K562 (cell line): Measurements from ENCODE around the gene C1QTNF9B. TPM values are rescaled to one million over a fixed set of nuclear protein-coding genes. Genes with fewer than 3 reads are reported as not detected.

ENCODE experiments used
- C11orf30 ChIP-seq: fragments of 450-650 bp; IDR thresholded peaks from 2 replicates; pipeline ENCODE4 v1.6.1; 2016; ENCODE audit warnings: low read depth, mild to moderate bottlenecking
- FOXK2 ChIP-seq, 2 experiments: fragments of 450-650 bp; IDR thresholded peaks in 1 of 2; conservative IDR thresholded peaks in 1 of 2; 2 replicates each; pipeline ENCODE4 v1.6.1; 2016; ENCODE audit warnings: low read depth in 2 of 2, mild to moderate bottlenecking in 1 of 2
- MBD2 ChIP-seq: sonication (generic); IDR thresholded peaks from 2 replicates; pipeline ENCODE4 v1.6.1; 2016; ENCODE audit warnings: low read depth, borderline replicate concordance
- NELFE ChIP-seq: IDR thresholded peaks from 2 replicates; pipeline ENCODE4 v1.6.1; 2011; ENCODE audit warnings: mild to moderate bottlenecking; ENCODE audit not compliant: insufficient read depth, insufficient read length
- POLR2AphosphoS2 ChIP-seq: IDR thresholded peaks from 2 replicates; pipeline ENCODE4 v1.6.1; 2012; ENCODE audit warnings: low read length, improper control_type of control experiment
- ZNF224 ChIP-seq: sonication (generic); formaldehyde crosslinking; IDR thresholded peaks from 2 replicates; pipeline ENCODE4 v1.8.0; 2022; ENCODE audit warnings: mild to moderate bottlenecking, missing genetic modification reagents
- polyA plus RNA-seq, 8 experiments: library from polyadenylated mRNA; depleted of rRNA in 4 of 8; stranded (reverse) in 5 of 8; unstranded in 3 of 8; fragments of >200 nt; fragmentation: Nextera tagmentation in 2 of 8; fragmentation: Illumina TruSeq in 1 of 8; extraction: Ambion mirVana in 2 of 8; extraction: Trizol in 1 of 8; gene quantifications; 2 replicates each; pipeline versions ENCODE4 v1.2.1 to v1.2.3, GENCODE V29; 2011 to 2014; ENCODE audit warnings: inconsistent platforms in 1 of 8, missing spikeins in 1 of 8
- total RNA-seq, 7 experiments: library from RNA; depleted of rRNA in 6 of 7; stranded (reverse); fragments of >200 nt in 6 of 7; fragmentation: Illumina TruSeq in 2 of 7; extraction: Trizol in 2 of 7; gene quantifications; 2 replicates each; pipeline versions ENCODE4 v1.2.1 to v1.2.3, GENCODE V29; 2011 to 2021; ENCODE audit warnings: low replicate concordance in 1 of 7
- TF ChIP-seq, protein P1 (sequence below): fragments of 450-650 bp; conservative IDR thresholded peaks from 2 replicates; pipeline ENCODE4 v1.6.1; 2016; ENCODE audit warnings: missing genetic modification characterization, low read depth, mild to moderate bottlenecking, control low read depth, missing compliant biosample characterization
- TF ChIP-seq, protein P2 (sequence below), 2 experiments: fragments of 450-650 bp; IDR thresholded peaks; 2 replicates each; pipeline ENCODE4 v1.6.1; 2016
- TF ChIP-seq, protein P3 (sequence below): sonication (generic); formaldehyde crosslinking; IDR thresholded peaks from 2 replicates; pipeline ENCODE4 v1.8.0; 2023; ENCODE audit warnings: mild to moderate bottlenecking, missing genetic modification reagents

The C1QTNF9B gene
- total and polyA plus RNA-seq, 9 of the 15 experiments (the other 6 are each of a cell fraction or from before 2014, with no cell fraction given) = 0.14 to 0.94 (median 0.35) TPM; not detected in 3

DNA sequence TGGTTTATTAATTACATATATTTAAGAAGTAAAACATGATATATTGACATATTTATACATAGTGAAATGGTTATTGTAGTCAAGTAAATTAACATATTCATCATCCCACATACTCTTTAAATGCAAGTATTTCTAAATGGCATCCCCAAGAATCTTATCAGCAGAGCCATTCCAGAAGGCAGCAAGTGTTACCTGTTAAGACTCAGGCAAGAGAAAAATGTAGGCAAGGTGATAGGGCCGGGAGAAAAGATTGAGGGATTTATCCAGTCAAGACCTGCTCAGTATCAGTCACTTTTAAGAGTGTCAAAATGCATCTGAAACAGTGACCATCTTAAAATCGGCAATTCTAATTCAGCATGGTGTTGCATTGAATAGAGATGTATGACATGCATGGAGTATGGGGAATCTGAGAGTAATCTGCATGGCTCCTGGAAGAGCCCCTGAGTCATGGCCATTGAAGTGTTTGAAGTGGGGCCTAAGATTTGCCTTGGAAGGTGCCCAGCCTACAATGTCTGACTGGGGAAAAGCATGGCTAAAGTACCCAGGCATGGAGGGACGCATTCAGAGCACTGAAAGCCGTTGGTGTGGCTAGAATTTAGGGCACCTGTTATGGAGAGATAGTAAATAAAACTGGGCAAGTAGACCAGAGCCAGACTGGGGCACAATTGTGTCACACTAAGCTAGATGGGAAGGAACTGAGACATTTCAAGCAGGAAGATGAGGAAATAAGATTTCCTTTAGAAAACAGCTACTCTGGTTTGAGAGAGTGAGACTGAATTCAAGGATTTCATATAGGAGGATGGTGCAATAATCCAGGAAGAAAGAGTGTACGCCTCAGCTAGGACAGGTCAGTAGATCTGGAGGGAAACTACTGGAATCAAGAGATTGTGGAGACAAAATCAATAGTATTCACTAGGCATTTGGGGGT lies 25.0 kb upstream of the C1QTNF9B start (continued):
- TF ChIP-seq C11orf30 (no peak), POLR2AphosphoS2 (no peak), NELFE (no peak), MBD2 (no peak), ZNF224 (no peak), FOXK2 (conservative IDR thresholded peaks at IDR 0.05 in 1 of 2, IDR thresholded peaks at IDR 0.05 in 1 of 2; ENCODE audit: low read depth in 2 of 2) (no peak)
- TF ChIP-seq, protein P1, sequence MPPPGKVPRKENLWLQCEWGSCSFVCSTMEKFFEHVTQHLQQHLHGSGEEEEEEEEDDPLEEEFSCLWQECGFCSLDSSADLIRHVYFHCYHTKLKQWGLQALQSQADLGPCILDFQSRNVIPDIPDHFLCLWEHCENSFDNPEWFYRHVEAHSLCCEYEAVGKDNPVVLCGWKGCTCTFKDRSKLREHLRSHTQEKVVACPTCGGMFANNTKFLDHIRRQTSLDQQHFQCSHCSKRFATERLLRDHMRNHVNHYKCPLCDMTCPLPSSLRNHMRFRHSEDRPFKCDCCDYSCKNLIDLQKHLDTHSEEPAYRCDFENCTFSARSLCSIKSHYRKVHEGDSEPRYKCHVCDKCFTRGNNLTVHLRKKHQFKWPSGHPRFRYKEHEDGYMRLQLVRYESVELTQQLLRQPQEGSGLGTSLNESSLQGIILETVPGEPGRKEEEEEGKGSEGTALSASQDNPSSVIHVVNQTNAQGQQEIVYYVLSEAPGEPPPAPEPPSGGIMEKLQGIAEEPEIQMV (tag) = no peak
- TF ChIP-seq, protein P2, sequence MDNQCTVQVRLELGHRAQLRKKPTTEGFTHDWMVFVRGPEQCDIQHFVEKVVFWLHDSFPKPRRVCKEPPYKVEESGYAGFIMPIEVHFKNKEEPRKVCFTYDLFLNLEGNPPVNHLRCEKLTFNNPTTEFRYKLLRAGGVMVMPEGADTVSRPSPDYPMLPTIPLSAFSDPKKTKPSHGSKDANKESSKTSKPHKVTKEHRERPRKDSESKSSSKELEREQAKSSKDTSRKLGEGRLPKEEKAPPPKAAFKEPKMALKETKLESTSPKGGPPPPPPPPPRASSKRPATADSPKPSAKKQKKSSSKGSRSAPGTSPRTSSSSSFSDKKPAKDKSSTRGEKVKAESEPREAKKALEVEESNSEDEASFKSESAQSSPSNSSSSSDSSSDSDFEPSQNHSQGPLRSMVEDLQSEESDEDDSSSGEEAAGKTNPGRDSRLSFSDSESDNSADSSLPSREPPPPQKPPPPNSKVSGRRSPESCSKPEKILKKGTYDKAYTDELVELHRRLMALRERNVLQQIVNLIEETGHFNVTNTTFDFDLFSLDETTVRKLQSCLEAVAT (IDR thresholded peaks at IDR 0.05) = no peak
- TF ChIP-seq, protein P3, sequence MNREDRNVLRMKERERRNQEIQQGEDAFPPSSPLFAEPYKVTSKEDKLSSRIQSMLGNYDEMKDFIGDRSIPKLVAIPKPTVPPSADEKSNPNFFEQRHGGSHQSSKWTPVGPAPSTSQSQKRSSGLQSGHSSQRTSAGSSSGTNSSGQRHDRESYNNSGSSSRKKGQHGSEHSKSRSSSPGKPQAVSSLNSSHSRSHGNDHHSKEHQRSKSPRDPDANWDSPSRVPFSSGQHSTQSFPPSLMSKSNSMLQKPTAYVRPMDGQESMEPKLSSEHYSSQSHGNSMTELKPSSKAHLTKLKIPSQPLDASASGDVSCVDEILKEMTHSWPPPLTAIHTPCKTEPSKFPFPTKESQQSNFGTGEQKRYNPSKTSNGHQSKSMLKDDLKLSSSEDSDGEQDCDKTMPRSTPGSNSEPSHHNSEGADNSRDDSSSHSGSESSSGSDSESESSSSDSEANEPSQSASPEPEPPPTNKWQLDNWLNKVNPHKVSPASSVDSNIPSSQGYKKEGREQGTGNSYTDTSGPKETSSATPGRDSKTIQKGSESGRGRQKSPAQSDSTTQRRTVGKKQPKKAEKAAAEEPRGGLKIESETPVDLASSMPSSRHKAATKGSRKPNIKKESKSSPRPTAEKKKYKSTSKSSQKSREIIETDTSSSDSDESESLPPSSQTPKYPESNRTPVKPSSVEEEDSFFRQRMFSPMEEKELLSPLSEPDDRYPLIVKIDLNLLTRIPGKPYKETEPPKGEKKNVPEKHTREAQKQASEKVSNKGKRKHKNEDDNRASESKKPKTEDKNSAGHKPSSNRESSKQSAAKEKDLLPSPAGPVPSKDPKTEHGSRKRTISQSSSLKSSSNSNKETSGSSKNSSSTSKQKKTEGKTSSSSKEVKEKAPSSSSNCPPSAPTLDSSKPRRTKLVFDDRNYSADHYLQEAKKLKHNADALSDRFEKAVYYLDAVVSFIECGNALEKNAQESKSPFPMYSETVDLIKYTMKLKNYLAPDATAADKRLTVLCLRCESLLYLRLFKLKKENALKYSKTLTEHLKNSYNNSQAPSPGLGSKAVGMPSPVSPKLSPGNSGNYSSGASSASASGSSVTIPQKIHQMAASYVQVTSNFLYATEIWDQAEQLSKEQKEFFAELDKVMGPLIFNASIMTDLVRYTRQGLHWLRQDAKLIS = no peak
